ENCODE measurements around the gene PHF2.

PHF2 gene

GRCh38 chr9:93569621-93570174 is 6.7 kb upstream of the PHF2 start:
- DNase-seq: no peak

GRCh38 chr9:93572221-93572620 is 4.2 kb upstream of the PHF2 start:
- DNase-seq: no peak

GRCh38 chr9:93572636-93573515 is 3.5 kb upstream of the PHF2 start:
- DNase-seq: no peak

- no peak for DNase-seq
Measured at GRCh38 chr9:93573516-93573828, 2.9 kb upstream of the PHF2 start.

- no peak for DNase-seq
Measured at GRCh38 chr9:93574091-93574899, 2.1 kb upstream of the PHF2 start.

- DNase-seq: peak; percentile 8
Measured at GRCh38 chr9:93574900-93575795, 1.2 kb upstream of the PHF2 start.

GRCh38 chr9:93575796-93576257 is 557 bp upstream of the PHF2 start:
- peak; percentile 45 for DNase-seq

- peak; percentile 27 for DNase-seq
Measured at GRCh38 chr9:93577078-93577974, 942 bp downstream of the PHF2 start.

- DNase-seq: no peak
Measured at GRCh38 chr9:93577975-93578682, 1.7 kb downstream of the PHF2 start.

- DNase-seq: no peak
Measured at GRCh38 chr9:93578844-93579243, 2.5 kb downstream of the PHF2 start.

GRCh38 chr9:93579711-93580516 is 3.5 kb downstream of the PHF2 start:
- DNase-seq: no peak

- DNase-seq: no peak
Measured at GRCh38 chr9:93580654-93581380, 4.4 kb downstream of the PHF2 start.

- no peak for DNase-seq
Measured at GRCh38 chr9:93582115-93582514, 5.7 kb downstream of the PHF2 start.

GRCh38 chr9:93582550-93582949 is 6.2 kb downstream of the PHF2 start:
- DNase-seq: no peak

GRCh38 chr9:93585259-93585658 is 8.9 kb downstream of the PHF2 start:
- DNase-seq: no peak

GRCh38 chr9:93585695-93586094 is 9.3 kb downstream of the PHF2 start:
- DNase-seq: no peak

GRCh38 chr9:93586290-93587057 is 10.1 kb downstream of the PHF2 start:
- DNase-seq: no peak

GRCh38 chr9:93587284-93587650 is 10.9 kb downstream of the PHF2 start:
- DNase-seq: no peak

All from fibroblast of skin of scalp (primary cell).